ENCODE data around the gene CMPK1. TPM values are rescaled to one million over a fixed set of nuclear protein-coding genes. Genes with fewer than 3 reads are reported as not detected.

CMPK1 gene
- total and polyA plus RNA-seq, 2 of the 4 experiments (the other 2 are of a cell fraction) = 23.1 to 31.9 TPM

GRCh38 chr1:47313915-47314664 is 19.5 kb upstream of the CMPK1 start, which contains the start of gene STIL:
Gene STIL, minus strand, starts transcription at chr1:47314147. Its CDS starts 3,828 bp downstream, at chr1:47310319.
- DNase-seq (peak; percentile 100), ATAC-seq (ENCODE audit: low read depth) (peak; percentile 96)
- Histone ChIP-seq H3K4me3 (ENCODE audit: insufficient read depth, low read depth, low read length) (peak within 1 kb of the TSS; percentile 62), H2BK120ac (ENCODE audit: low read depth, low read length) (no peak within 1 kb of the TSS), H4K91ac (ENCODE audit: insufficient read depth, low read depth, low read length) (peak within 1 kb of the TSS; percentile 27), H2AFZ (replicated peaks; ENCODE audit: low read length, poor library complexity) (peak within 1 kb of the TSS; percentile 88), H3K14ac (replicated peaks; ENCODE audit: low read depth, low read length) (peak within 1 kb of the TSS; percentile 92), H3K4me2 (ENCODE audit: low read depth, low read length) (peak within 1 kb of the TSS; percentile 88), H2BK20ac (ENCODE audit: low read depth, low read length) (no peak within 1 kb of the TSS), H3K23ac (ENCODE audit: low read depth, low read length) (peak within 1 kb of the TSS; percentile 85), H2AK5ac (ENCODE audit: low read depth, low read length) (peak within 1 kb of the TSS; percentile 82; the same call in 1 of the 2 replicates), H4K8ac (ENCODE audit: low read depth in 2 of 2, low read length in 2 of 2) (peak within 1 kb of the TSS; percentile 95 to 99), H3K27ac (ENCODE audit: insufficient read depth, low read length) (peak within 1 kb of the TSS; percentile 86), H2BK5ac (ENCODE audit: low read depth, low read length, poor library complexity, severe bottlenecking) (peak within 1 kb of the TSS; percentile 78), H3K79me1 (ENCODE audit: low read depth in 1 of 2, low read length in 2 of 2) (peaks cover 0 to 10% of the 10 kb centered on the region in 2 experiments; a peak in 2 of 4 replicates), H4K5ac (ENCODE audit: low read depth, low read length) (peak within 1 kb of the TSS; percentile 89), H4K20me1 (ENCODE audit: insufficient read depth, low read length) (no peaks in the 10 kb centered on the region), H3K4ac (ENCODE audit: low read depth, low read length) (peak within 1 kb of the TSS; percentile 90), H3K56ac (ENCODE audit: extremely low read depth, insufficient read depth, low read length) (peak within 1 kb of the TSS; percentile 88), H3K27me3 (ENCODE audit: control insufficient read depth, insufficient read depth, low read length) (no peaks in the 10 kb centered on the region), H3K18ac (ENCODE audit: low read depth, low read length) (no peak within 1 kb of the TSS), H3K36me3 (ENCODE audit: control insufficient read depth, insufficient read depth, low read length) (no peaks in the 10 kb centered on the region), H2BK15ac (ENCODE audit: low read depth, low read length) (peak within 1 kb of the TSS; percentile 57; the same call in 1 of the 3 replicates), H3K9ac (ENCODE audit: low read depth, low read length) (peak within 1 kb of the TSS; percentile 80), H3K9me1 (ENCODE audit: insufficient read depth, low read length) (no peaks in the 10 kb centered on the region), H3K4me1 (ENCODE audit: control insufficient read depth, insufficient read depth, low read length) (no peaks in the 10 kb centered on the region; the same call in 1 of the 2 replicates), H3K9me3 (ENCODE audit: control insufficient read depth, insufficient read depth, low read length) (no peaks in the 10 kb centered on the region), H2AK9ac (replicated peaks; ENCODE audit: low read depth, low read length, poor library complexity) (peak within 1 kb of the TSS; percentile 95)
- CTCF ChIA-PET = interaction anchor here (0.8 kb wide), 1 partner anchor 15 kb away, joined by 9 read pairs; no protein-coding TSS in a partner anchor
- dilution Hi-C loops (cut with HindIII; ENCODE audit: low sequenced_read_pairs, unreplicated experiment) = no loop called here
- POLR2A ChIA-PET (ENCODE audit: unreplicated experiment) = interaction anchor here (0.7 to 1.0 kb wide), 2 partner anchors 20 to 38 kb away, joined by 3 to 4 read pairs; partner anchors contain the start of gene CMPK1
- no TSS peak for BruUV-seq (replicated peaks)
- TF ChIP-seq RFX5 (IDR thresholded peaks at IDR 0.05; ENCODE audit: low read depth, low read length) (peak; percentile 40; the same call in 1 of the 2 replicates), MAZ (IDR thresholded peaks at IDR 0.05; ENCODE audit: borderline replicate concordance, low read depth, low read length) (peak; percentile 48; the same call in 1 of the 2 replicates), NFE2L2 (IDR thresholded peaks at IDR 0.05; ENCODE audit: low read depth, low read length) (no peak), BHLHE40 (IDR thresholded peaks at IDR 0.05; ENCODE audit: low read depth, low read length) (peak; percentile 76), CEBPB (IDR thresholded peaks at IDR 0.05; ENCODE audit: low read depth, low read length) (peak; percentile 25; the same call in 1 of the 2 replicates), MAFK (IDR thresholded peaks at IDR 0.05; ENCODE audit: low read depth, low read length) (peak; percentile 47), FOS (IDR thresholded peaks at IDR 0.05; ENCODE audit: low read depth, low read length) (peak; percentile 47), POLR2A (IDR thresholded peaks at IDR 0.05; ENCODE audit: low read depth, low read length) (peak; percentile 92), MXI1 (IDR thresholded peaks at IDR 0.05; ENCODE audit: borderline replicate concordance, low read depth, low read length) (peak; percentile 95)
- TF ChIP-seq, protein P1, sequence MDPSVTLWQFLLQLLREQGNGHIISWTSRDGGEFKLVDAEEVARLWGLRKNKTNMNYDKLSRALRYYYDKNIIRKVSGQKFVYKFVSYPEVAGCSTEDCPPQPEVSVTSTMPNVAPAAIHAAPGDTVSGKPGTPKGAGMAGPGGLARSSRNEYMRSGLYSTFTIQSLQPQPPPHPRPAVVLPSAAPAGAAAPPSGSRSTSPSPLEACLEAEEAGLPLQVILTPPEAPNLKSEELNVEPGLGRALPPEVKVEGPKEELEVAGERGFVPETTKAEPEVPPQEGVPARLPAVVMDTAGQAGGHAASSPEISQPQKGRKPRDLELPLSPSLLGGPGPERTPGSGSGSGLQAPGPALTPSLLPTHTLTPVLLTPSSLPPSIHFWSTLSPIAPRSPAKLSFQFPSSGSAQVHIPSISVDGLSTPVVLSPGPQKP (IDR thresholded peaks at IDR 0.05; ENCODE audit: borderline replicate concordance, low read depth, low read length) = no peak
- in situ Hi-C loops (cut with MboI; ENCODE audit: low sequenced_read_pairs) = no loop called here
- WGBS, 2 experiments (ENCODE audit: extremely low coverage in 2 of 2, insufficient read length in 1 of 2) = 0% methylated on average over 24 of the region's 54 CpGs; no CpG with 5 or more reads in 1 of the 2 experiments
- intact Hi-C loops (cut with micrococcal nuclease) = loop anchor here (1.0 to 5.0 kb wide), 3 partner anchors 17 to 122 kb away; partner anchors contain the start of genes CMPK1 and PDZK1IP1
